GM13977 (cell line): ENCODE measurements around the gene PRCC.

Experiments used
- DNase-seq: peaks from one replicate; pipeline ENCODE4 v3.0.0; 2012; ENCODE audit warnings: low spot score
- CTCF ChIP-seq: IDR thresholded peaks from 2 replicates; pipeline ENCODE4 v1.5.1; 2012; ENCODE audit warnings: mild to moderate bottlenecking, control low read depth; ENCODE audit not compliant: insufficient read depth; ENCODE audit errors: extremely low read depth, missing control alignments
- in situ Hi-C: fragments of 300-500 bp; cut with MboI; formaldehyde crosslinking; loops from one replicate; pipeline ENCODE4 v1.12.0; 2022; ENCODE audit warnings: low sequenced_read_pairs, low pct_unique_long_range_greater_than_20kb, mixed read lengths, inconsistent platforms; ENCODE audit not compliant: unreplicated experiment

The PRCC gene

GRCh38 chr1:156815307-156815826 is 48.0 kb downstream of the PRCC start:
- in situ Hi-C loops, result no loop called here
- no peak for TF ChIP-seq CTCF
- DNase-seq, result no peak

- in situ Hi-C loops, result no loop called here
- TF ChIP-seq CTCF, result no peak
These were observed 48.7 kb downstream of the PRCC start for GRCh38 chr1:156815961-156816422.

GRCh38 chr1:156816561-156817328 is 49.4 kb downstream of the PRCC start, which contains the start of gene SH2D2A:
Gene SH2D2A (minus strand): TSS chr1:156816848. CDS start chr1:156816708, 140 bp downstream.
- TF ChIP-seq CTCF, result no peak
- in situ Hi-C loops, result no loop called here
- DNase-seq, result peak; percentile 86

More at GRCh38 chr1:156815961-156816422, 48.7 kb downstream of the PRCC start:
- no peak for DNase-seq

- in situ Hi-C loops, result no loop called here
- DNase-seq, result no peak
These were observed 54.5 kb downstream of the PRCC start for GRCh38 chr1:156821801-156822200.

GRCh38 chr1:156822680-156823079 is 55.3 kb downstream of the PRCC start:
- no peak for TF ChIP-seq CTCF
- DNase-seq, result no peak
- in situ Hi-C loops, result no loop called here

More at GRCh38 chr1:156821801-156822200, 54.5 kb downstream of the PRCC start:
- TF ChIP-seq CTCF, result no peak

- in situ Hi-C loops, result no loop called here
- DNase-seq, result no peak
- TF ChIP-seq CTCF, result no peak
These were observed 56.0 kb downstream of the PRCC start for GRCh38 chr1:156823210-156823790.
